ENCODE measurements around the gene SOBP. TPM values are rescaled to one million over a fixed set of nuclear protein-coding genes. Genes with fewer than 3 reads are reported as not detected.

The SOBP gene
- total RNA-seq, 1 experiment from 2014 or later, result 10.1 TPM

- H3K36me3 Mint-ChIP-seq, result no peaks in the 10 kb centered on the region
- H3K9me3 Mint-ChIP-seq, result no peaks in the 10 kb centered on the region
- peaks cover 31% of the 10 kb centered on the region for H3K4me1 Mint-ChIP-seq
- TF ChIP-seq AFF4 (CRISPR knock-in tag; IDR thresholded peaks at IDR 0.05; ENCODE audit: borderline replicate concordance) (no peak), TCF7 (CRISPR knock-in tag; IDR thresholded peaks at IDR 0.05; ENCODE audit: low read depth) (no peak), CTCF (IDR thresholded peaks at IDR 0.05) (no peak), SOX15 (CRISPR knock-in tag; IDR thresholded peaks at IDR 0.05) (no peak), ESRRA (CRISPR knock-in tag; IDR thresholded peaks at IDR 0.05; ENCODE audit: borderline replicate concordance) (no peak), NR1H2 (CRISPR knock-in tag; IDR thresholded peaks at IDR 0.05) (no peak), ETV6 (CRISPR knock-in tag; IDR thresholded peaks at IDR 0.05) (no peak)
- TF ChIP-seq, protein P1, sequence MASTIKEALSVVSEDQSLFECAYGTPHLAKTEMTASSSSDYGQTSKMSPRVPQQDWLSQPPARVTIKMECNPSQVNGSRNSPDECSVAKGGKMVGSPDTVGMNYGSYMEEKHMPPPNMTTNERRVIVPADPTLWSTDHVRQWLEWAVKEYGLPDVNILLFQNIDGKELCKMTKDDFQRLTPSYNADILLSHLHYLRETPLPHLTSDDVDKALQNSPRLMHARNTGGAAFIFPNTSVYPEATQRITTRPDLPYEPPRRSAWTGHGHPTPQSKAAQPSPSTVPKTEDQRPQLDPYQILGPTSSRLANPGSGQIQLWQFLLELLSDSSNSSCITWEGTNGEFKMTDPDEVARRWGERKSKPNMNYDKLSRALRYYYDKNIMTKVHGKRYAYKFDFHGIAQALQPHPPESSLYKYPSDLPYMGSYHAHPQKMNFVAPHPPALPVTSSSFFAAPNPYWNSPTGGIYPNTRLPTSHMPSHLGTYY (CRISPR knock-in tag; IDR thresholded peaks at IDR 0.05), result no peak
- POLR2A ChIA-PET, result no interaction called here
- H3K4me3 Mint-ChIP-seq, result no peak overlapping the region
- no peaks in the 10 kb centered on the region for H3K27me3 Mint-ChIP-seq (ENCODE audit: low read depth)
- no peak for ATAC-seq
- H3K27ac Mint-ChIP-seq, result no peak overlapping the region; the same call in 1 of the 2 replicates
- DNase-seq (ENCODE audit: low spot score), result no peak
- CTCF ChIA-PET, result interaction anchor here (0.7 kb wide), 1 partner anchor 17 kb away, joined by 3 read pairs; no protein-coding TSS in a partner anchor
Observed at GRCh38 chr6:107594736-107595135, 104.8 kb downstream of the SOBP start.

DNA sequence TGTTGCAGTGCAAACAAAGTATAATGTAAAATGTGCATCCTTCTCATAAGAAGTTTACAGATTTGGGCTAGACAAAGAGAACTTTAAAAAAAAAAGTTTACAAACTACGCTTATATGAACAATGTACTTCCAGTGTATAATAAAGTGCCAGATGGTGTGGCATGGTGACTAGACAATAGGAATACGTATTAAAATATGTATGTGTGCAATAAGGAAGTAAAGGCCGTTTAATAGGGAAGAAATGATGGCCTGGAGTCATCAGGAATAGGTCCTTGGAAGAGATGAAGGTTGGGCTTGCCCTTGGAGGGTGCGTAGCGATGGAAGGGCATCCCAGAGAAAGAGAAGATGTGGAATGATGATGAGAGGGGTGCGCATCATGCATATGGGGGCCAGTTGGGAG lies 108.2 kb downstream of the SOBP start:
- no peak for TF ChIP-seq NFATC4 (CRISPR knock-in tag; IDR thresholded peaks at IDR 0.05)
- no peak for TF ChIP-seq ATF1 (CRISPR knock-in tag; IDR thresholded peaks at IDR 0.05)
- no peak for TF ChIP-seq E2F5 (CRISPR knock-in tag; IDR thresholded peaks at IDR 0.05)
- TF ChIP-seq GTF2I (CRISPR knock-in tag; conservative IDR thresholded peaks at IDR 0.05), result no peak
- TF ChIP-seq, protein P2, sequence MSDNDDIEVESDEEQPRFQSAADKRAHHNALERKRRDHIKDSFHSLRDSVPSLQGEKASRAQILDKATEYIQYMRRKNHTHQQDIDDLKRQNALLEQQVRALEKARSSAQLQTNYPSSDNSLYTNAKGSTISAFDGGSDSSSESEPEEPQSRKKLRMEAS (CRISPR knock-in tag; IDR thresholded peaks at IDR 0.05), result no peak
- H3K27ac Mint-ChIP-seq, result no peak overlapping the region
- no peaks in the 10 kb centered on the region for H3K36me3 Mint-ChIP-seq
- H3K4me1 Mint-ChIP-seq, result peaks cover 50% of the 10 kb centered on the region
- H3K4me3 Mint-ChIP-seq, result no peak overlapping the region
- H3K9me3 Mint-ChIP-seq, result no peaks in the 10 kb centered on the region
- no peak for DNase-seq (ENCODE audit: low spot score)
- CTCF ChIA-PET, result interaction anchor here (1.0 kb wide), 1 partner anchor 280 kb away, joined by 3 read pairs; no protein-coding TSS in a partner anchor
- ATAC-seq, result no peak
- POLR2A ChIA-PET, result no interaction called here
- no peaks in the 10 kb centered on the region for H3K27me3 Mint-ChIP-seq (ENCODE audit: low read depth)

GRCh38 chr6:107599043-107599442 lies 109.1 kb downstream of the SOBP start:
- Mint-ChIP-seq H3K27me3 (ENCODE audit: low read depth) (no peaks in the 10 kb centered on the region), H3K4me1 (peaks cover 52% of the 10 kb centered on the region), H3K9me3 (no peaks in the 10 kb centered on the region), H3K36me3 (no peaks in the 10 kb centered on the region), H3K4me3 (no peak overlapping the region), H3K27ac (no peak overlapping the region)
- ChIA-PET CTCF (no interaction called here), POLR2A (no interaction called here)
- DNase-seq (ENCODE audit: low spot score) (no peak), ATAC-seq (no peak)
- TF ChIP-seq SMAD4 (CRISPR knock-in tag; IDR thresholded peaks at IDR 0.05) (no peak), RORB (CRISPR knock-in tag; IDR thresholded peaks at IDR 0.05) (no peak), ESRRA (CRISPR knock-in tag; IDR thresholded peaks at IDR 0.05; ENCODE audit: borderline replicate concordance) (no peak), RELA (CRISPR knock-in tag; IDR thresholded peaks at IDR 0.05; ENCODE audit: borderline replicate concordance) (no peak), ATF2 (CRISPR knock-in tag; IDR thresholded peaks at IDR 0.05; ENCODE audit: borderline replicate concordance, low read depth) (no peak)
- TF ChIP-seq, protein P1 (CRISPR knock-in tag; IDR thresholded peaks at IDR 0.05), result no peak
- TF ChIP-seq, protein P3, sequence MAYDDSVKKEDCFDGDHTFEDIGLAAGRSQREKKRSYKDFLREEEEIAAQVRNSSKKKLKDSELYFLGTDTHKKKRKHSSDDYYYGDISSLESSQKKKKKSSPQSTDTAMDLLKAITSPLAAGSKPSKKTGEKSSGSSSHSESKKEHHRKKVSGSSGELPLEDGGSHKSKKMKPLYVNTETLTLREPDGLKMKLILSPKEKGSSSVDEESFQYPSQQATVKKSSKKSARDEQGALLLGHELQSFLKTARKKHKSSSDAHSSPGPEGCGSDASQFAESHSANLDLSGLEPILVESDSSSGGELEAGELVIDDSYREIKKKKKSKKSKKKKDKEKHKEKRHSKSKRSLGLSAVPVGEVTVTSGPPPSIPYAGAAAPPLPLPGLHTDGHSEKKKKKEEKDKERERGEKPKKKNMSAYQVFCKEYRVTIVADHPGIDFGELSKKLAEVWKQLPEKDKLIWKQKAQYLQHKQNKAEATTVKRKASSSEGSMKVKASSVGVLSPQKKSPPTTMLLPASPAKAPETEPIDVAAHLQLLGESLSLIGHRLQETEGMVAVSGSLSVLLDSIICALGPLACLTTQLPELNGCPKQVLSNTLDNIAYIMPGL (CRISPR knock-in tag; IDR thresholded peaks at IDR 0.05), result no peak

All from WTC11 (cell line).